Neuronal stem cell (in vitro differentiated cells): ENCODE data around the gene STARD13.

ENCODE experiments used
- DNase-seq: peaks from one replicate; pipeline ENCODE4 v3.0.0-alpha.2; 2013; ENCODE audit warnings: low spot score
- H2AFZ ChIP-seq: one replicate; pipeline ENCODE4 v1.6.1; 2013; ENCODE audit warnings: mild to moderate bottlenecking, low read length, inconsistent platforms
- H2AK5ac ChIP-seq: 2 replicates; pipeline ENCODE4 v1.6.1; 2013; ENCODE audit warnings: low read depth, mild to moderate bottlenecking, inconsistent platforms, low read length, moderate library complexity, mixed read lengths
- H2BK120ac ChIP-seq: 2 replicates; pipeline ENCODE4 v1.6.1; 2013; ENCODE audit warnings: low read depth, mild to moderate bottlenecking, inconsistent platforms, low read length, moderate library complexity, mixed read lengths
- H2BK12ac ChIP-seq: one replicate; pipeline ENCODE4 v1.6.1; 2013; ENCODE audit warnings: low read length, inconsistent platforms
- H2BK15ac ChIP-seq: 2 replicates; pipeline ENCODE4 v1.6.1; 2013; ENCODE audit warnings: mild to moderate bottlenecking, low read length, inconsistent platforms, mixed read lengths
- H2BK5ac ChIP-seq: one replicate; pipeline ENCODE4 v1.6.1; 2013; ENCODE audit warnings: inconsistent platforms, mild to moderate bottlenecking, low read length, moderate library complexity
- H3K14ac ChIP-seq: one replicate; pipeline ENCODE4 v1.6.1; 2013; ENCODE audit warnings: low read length, inconsistent platforms
- H3K18ac ChIP-seq: 2 replicates; pipeline ENCODE4 v1.6.1; 2013; ENCODE audit warnings: low read length, inconsistent platforms
- H3K23ac ChIP-seq: 2 replicates; pipeline ENCODE4 v1.6.1; 2013; ENCODE audit warnings: low read depth, mild to moderate bottlenecking, mixed read lengths, low read length, inconsistent platforms; ENCODE audit not compliant: poor library complexity
- H3K27ac ChIP-seq: replicated peaks from 3 replicates; pipeline ENCODE4 v1.5.1; 2013; ENCODE audit warnings: low read length, inconsistent platforms
- H3K27me3 ChIP-seq, 3 experiments: 2 replicates each; pipeline ENCODE4 v1.6.1; 2013; ENCODE audit warnings: low read length in 3 of 3, mild to moderate bottlenecking in 2 of 3, inconsistent platforms in 1 of 3, low read depth in 1 of 3, mixed read lengths in 1 of 3, moderate library complexity in 1 of 3; ENCODE audit not compliant: control insufficient read depth in 3 of 3, insufficient read depth in 3 of 3
- H3K36me3 ChIP-seq, 2 donors: replicated peaks in 1 of 2; 2 replicates each; pipeline ENCODE4 v1.6.1; 2013; ENCODE audit warnings: low read length in 2 of 2; ENCODE audit not compliant: control insufficient read depth in 2 of 2, insufficient read depth in 2 of 2
- H3K4ac ChIP-seq: 2 replicates; pipeline ENCODE4 v1.6.1; 2013; ENCODE audit warnings: inconsistent platforms, mild to moderate bottlenecking, low read length, moderate library complexity
- H3K4me1 ChIP-seq, 2 donors: 1 replicate in 1 of 2; 2 replicates in 1 of 2; pipeline ENCODE4 v1.6.1; 2013; ENCODE audit warnings: low read length in 2 of 2, low read depth in 1 of 2; ENCODE audit not compliant: control insufficient read depth in 2 of 2, insufficient read depth in 1 of 2
- H3K4me2 ChIP-seq: one replicate; pipeline ENCODE4 v1.6.1; 2013; ENCODE audit warnings: mild to moderate bottlenecking, low read length, inconsistent platforms; ENCODE audit not compliant: insufficient read depth, poor library complexity, severe bottlenecking
- H3K4me3 ChIP-seq, 2 donors: 2 replicates each; pipeline ENCODE4 v1.5.1; 2013; ENCODE audit warnings: low read length in 2 of 2, mild to moderate bottlenecking in 2 of 2, inconsistent platforms in 1 of 2, moderate library complexity in 1 of 2
- H3K79me1 ChIP-seq: one replicate; pipeline ENCODE4 v1.6.1; 2013; ENCODE audit warnings: low read depth, mild to moderate bottlenecking, inconsistent platforms, low read length, moderate library complexity
- H3K9ac ChIP-seq: one replicate; pipeline ENCODE4 v1.6.1; 2013; ENCODE audit warnings: mild to moderate bottlenecking, low read depth, low read length, inconsistent platforms; ENCODE audit not compliant: poor library complexity
- H3K9me3 ChIP-seq, 2 donors: replicated peaks in 1 of 2; 2 replicates each; pipeline versions ENCODE3 to v1.6.1; 2013; ENCODE audit warnings: low read length in 2 of 2, mild to moderate bottlenecking in 2 of 2, inconsistent platforms in 1 of 2, low read depth in 1 of 2, mixed read lengths in 1 of 2, moderate library complexity in 1 of 2; ENCODE audit not compliant: control insufficient read depth in 2 of 2, insufficient read depth in 1 of 2
- H4K8ac ChIP-seq: one replicate; pipeline ENCODE4 v1.6.1; 2013; ENCODE audit warnings: low read depth, mild to moderate bottlenecking, inconsistent platforms, low read length, moderate library complexity
- H4K91ac ChIP-seq: one replicate; pipeline ENCODE4 v1.6.1; 2013; ENCODE audit warnings: low read length, low read depth, mild to moderate bottlenecking, inconsistent platforms; ENCODE audit not compliant: poor library complexity
- WGBS, 2 donors: extraction: QIAGEN DNeasy Blood & Tissue Kit; methylation state at CpG; one replicate each; pipeline ENCODE4 v1.1.7; 2013; ENCODE audit warnings: missing lambda C conversion rate in 2 of 2, mixed read lengths in 1 of 2; ENCODE audit not compliant: insufficient read length in 2 of 2, insufficient replicate concordance in 1 of 2; ENCODE audit errors: extremely low coverage in 2 of 2; 5-methylcytosine and 5-hydroxymethylcytosine counted together

Gene STARD13

GRCh38 chr13:33276570-33276969 is 9.0 kb downstream of the STARD13 start:
- Histone ChIP-seq H3K9ac (no peak overlapping the region), H4K8ac (no peak overlapping the region), H3K23ac (no peak overlapping the region), H3K27ac (no peak overlapping the region), H3K4me1 (peaks cover 0 to 2% of the 10 kb centered on the region in 2 donors), H3K14ac (no peak overlapping the region), H3K9me3 (no peaks in the 10 kb centered on the region), H4K91ac (no peak overlapping the region), H2AK5ac (no peak overlapping the region), H2BK120ac (no peak overlapping the region), H2BK12ac (no peak overlapping the region), H3K79me1 (no peaks in the 10 kb centered on the region), H2BK15ac (no peak overlapping the region), H3K4me3 (no peak overlapping the region), H3K4ac (no peak overlapping the region), H3K36me3 (no peaks in the 10 kb centered on the region), H2BK5ac (no peak overlapping the region), H2AFZ (no peak overlapping the region), H3K18ac (no peak overlapping the region), H3K4me2 (no peak overlapping the region), H3K27me3 (no peaks in the 10 kb centered on the region)
- no CpG with 5 or more reads among the region's 3 CpGs for WGBS, 2 donors
- DNase-seq: no peak

DNA sequence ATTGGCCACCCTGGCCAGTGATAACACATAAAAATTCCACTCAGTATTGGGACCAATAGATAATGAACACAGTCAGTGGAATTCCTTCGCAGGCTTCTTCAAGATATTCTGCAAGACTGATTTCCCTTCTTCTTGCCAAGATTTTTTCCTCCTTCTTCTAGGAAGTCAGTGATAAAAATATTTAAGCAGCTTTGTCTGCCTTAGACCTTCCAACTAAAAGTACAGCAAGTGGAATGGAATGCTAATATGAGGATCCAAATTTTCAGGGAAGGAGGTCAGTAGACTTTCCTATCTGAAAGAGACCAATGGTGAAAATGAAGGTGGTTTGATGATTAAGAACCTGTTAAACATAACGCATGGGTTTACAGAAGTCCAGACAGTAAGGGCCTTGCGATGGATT is 9.6 kb downstream of the STARD13 start:
- Histone ChIP-seq H3K4me3 (no peak overlapping the region), H3K9ac (no peak overlapping the region)

DNA sequence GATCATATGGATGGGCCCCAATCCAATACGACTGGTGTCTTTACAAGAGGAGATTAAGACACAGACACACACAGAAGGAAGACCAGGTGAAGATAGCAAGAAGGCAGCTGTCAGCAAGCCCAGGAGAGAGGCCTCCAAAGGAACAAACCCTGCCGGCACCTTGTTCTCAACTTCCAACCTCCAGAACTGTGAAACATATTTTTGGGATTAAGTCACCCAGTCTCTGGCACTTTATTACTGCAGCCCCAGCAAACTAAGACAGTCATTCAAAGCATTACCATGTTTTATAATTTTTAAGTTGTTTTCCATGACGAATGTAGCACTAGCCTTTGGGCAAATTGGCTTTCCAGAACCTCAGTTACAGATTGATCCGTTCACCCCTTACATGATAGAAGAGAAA is 11.3 kb downstream of the STARD13 start:
- Histone ChIP-seq H2BK15ac (no peak overlapping the region), H4K8ac (no peak overlapping the region), H3K4ac (no peak overlapping the region), H3K9ac (no peak overlapping the region), H2BK120ac (no peak overlapping the region), H3K79me1 (no peaks in the 10 kb centered on the region), H2AK5ac (no peak overlapping the region), H3K36me3 (no peaks in the 10 kb centered on the region), H4K91ac (no peak overlapping the region), H3K4me2 (no peak overlapping the region), H3K18ac (no peak overlapping the region), H3K27ac (no peak overlapping the region), H2AFZ (no peak overlapping the region), H3K4me3 (no peak overlapping the region), H3K4me1 (peaks cover 0 to 2% of the 10 kb centered on the region in 2 donors), H3K27me3 (no peaks in the 10 kb centered on the region), H3K23ac (no peak overlapping the region), H2BK5ac (no peak overlapping the region), H2BK12ac (no peak overlapping the region), H3K9me3 (no peaks in the 10 kb centered on the region), H3K14ac (no peak overlapping the region)
- DNase-seq: no peak
- no CpG with 5 or more reads among the region's 4 CpGs for WGBS, 2 donors

More for the DNA sequence above, 9.6 kb downstream of the STARD13 start:
- Histone ChIP-seq H3K27me3 (no peaks in the 10 kb centered on the region), H2BK120ac (no peak overlapping the region), H3K4me1 (peaks cover 0 to 2% of the 10 kb centered on the region in 2 donors), H3K27ac (no peak overlapping the region), H3K4me2 (no peak overlapping the region), H4K8ac (no peak overlapping the region), H3K14ac (no peak overlapping the region), H2BK15ac (no peak overlapping the region), H2BK5ac (no peak overlapping the region), H3K23ac (no peak overlapping the region), H4K91ac (no peak overlapping the region), H3K18ac (no peak overlapping the region), H2AK5ac (no peak overlapping the region), H3K4ac (no peak overlapping the region), H3K9me3 (no peaks in the 10 kb centered on the region), H2AFZ (no peak overlapping the region), H3K36me3 (no peaks in the 10 kb centered on the region), H3K79me1 (no peaks in the 10 kb centered on the region), H2BK12ac (no peak overlapping the region)
- WGBS, 2 donors: no CpG with 5 or more reads among the region's 3 CpGs
- DNase-seq: no peak

DNA sequence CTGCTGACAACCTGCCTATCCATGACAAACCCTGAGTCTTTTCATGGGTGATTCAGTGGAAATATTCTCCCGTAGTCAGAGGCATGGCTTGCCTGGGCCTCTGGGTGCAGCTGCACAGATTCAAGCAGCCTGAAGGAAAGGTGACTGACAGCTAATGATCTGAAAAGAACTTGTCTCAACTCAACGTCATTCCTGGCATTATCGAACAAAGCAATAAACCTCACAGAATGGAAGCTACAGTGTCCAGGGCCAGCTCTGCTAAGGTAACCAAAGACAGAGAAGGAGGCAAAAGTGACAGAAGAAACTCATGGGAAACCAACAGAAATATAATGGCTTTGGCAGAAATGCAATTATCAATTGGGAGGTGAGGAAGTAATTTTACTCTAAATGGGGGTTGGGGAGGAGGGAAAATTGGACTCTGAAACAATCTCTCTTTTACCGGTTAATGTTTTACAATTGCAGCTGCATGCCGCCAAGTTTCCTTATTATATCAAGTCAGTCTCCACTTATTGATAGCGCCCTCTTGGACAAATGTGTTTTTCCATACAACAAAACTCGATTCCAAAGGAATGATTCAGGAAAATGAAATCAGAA is 12.9 kb downstream of the STARD13 start:
- H3K27ac ChIP-seq: no peak overlapping the region
- no peak overlapping the region for H4K91ac ChIP-seq
- no peak overlapping the region for H3K18ac ChIP-seq
- no peak overlapping the region for H2BK120ac ChIP-seq
- no peak overlapping the region for H2BK5ac ChIP-seq
- H2BK12ac ChIP-seq: no peak overlapping the region
- H3K79me1 ChIP-seq: no peaks in the 10 kb centered on the region
- no peak overlapping the region for H3K23ac ChIP-seq
- H2AFZ ChIP-seq: no peak overlapping the region
- no peaks in the 10 kb centered on the region for H3K36me3 ChIP-seq
- H3K14ac ChIP-seq: no peak overlapping the region
- no peaks in the 10 kb centered on the region for H3K9me3 ChIP-seq
- no peaks in the 10 kb centered on the region for H3K27me3 ChIP-seq
- no peak overlapping the region for H3K4me3 ChIP-seq
- H3K4me2 ChIP-seq: no peak overlapping the region
- H4K8ac ChIP-seq: no peak overlapping the region
- DNase-seq: no peak
- no peak overlapping the region for H3K9ac ChIP-seq
- no peak overlapping the region for H2AK5ac ChIP-seq
- WGBS, 2 donors: no CpG with 5 or more reads among the region's 7 CpGs
- peaks cover 0 to 2% of the 10 kb centered on the region in 2 donors for H3K4me1 ChIP-seq
- H3K4ac ChIP-seq: no peak overlapping the region
- no peak overlapping the region for H2BK15ac ChIP-seq
